ENCODE data around the gene ROGDI. TPM values are rescaled to one million over a fixed set of nuclear protein-coding genes. Genes with fewer than 3 reads are reported as not detected.

ROGDI gene
- polyA plus RNA-seq, 2 of the 4 experiments (the other 2 are of a cell fraction) = 7.2 to 15.1 TPM

DNA sequence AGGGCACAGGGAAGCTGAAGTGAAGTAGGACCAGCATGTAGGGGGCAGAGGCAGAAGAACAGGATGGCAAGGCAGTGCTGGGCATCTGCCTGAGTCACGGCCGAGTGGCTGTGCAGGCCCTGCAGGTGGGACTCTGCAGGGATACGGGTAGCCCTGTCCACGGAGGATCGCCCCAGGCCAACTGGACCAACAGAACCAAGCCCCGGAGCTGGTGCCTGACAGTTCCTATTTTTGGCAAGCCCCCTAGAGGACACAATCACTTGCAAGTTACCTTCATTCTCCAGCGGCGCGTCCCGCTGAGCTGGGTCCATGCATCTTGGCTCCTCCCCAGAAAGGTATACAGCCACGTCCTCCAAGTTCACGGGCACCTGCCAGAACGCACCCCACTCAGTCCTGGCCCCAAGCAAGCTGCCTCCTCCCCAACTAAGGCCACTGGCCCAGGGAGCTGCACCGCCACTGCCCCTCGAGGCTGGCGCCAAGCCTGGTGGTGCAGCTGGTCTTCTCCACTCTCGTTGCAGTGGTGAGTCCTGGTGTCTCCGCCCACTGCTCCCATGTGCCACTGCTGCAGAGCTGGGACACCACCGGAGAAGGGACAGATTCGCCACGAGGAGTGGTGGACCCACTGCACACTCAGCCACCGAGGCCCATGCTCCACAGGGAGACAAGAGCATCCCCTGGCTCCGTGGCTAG is 42.1 kb downstream of the ROGDI start:
- Histone ChIP-seq H3K27ac (no peak overlapping the region), H3K4me2 (no peak overlapping the region), H3K4me1 (no peaks in the 10 kb centered on the region; the same call in 2 of the 3 replicates), H3K9me3 (no peaks in the 10 kb centered on the region; the same call in 2 of the 3 replicates), H3K4me3 (no peak overlapping the region)
- ATAC-seq (peak in 1 of 2 experiments; percentile 34; a peak in 1 of 6 replicates), DNase-seq (ENCODE audit: low read depth in 1 of 2, low spot score in 1 of 2) (no peak), FAIRE-seq (no peak)
- TF ChIP-seq PHF8 (IDR thresholded peaks at IDR 0.05; ENCODE audit: borderline replicate concordance, low read depth) = no peak
- TF ChIP-seq RFX5 (IDR thresholded peaks at IDR 0.05) = no peak
- no peak for TF ChIP-seq MYC (IDR thresholded peaks at IDR 0.05; ENCODE audit: borderline replicate concordance, low read length)
- TF ChIP-seq GATA3 (IDR thresholded peaks at IDR 0.05; ENCODE audit: borderline replicate concordance) = no peak
- no peak for TF ChIP-seq EP300 (IDR thresholded peaks at IDR 0.05)
- TF ChIP-seq, protein P1, sequence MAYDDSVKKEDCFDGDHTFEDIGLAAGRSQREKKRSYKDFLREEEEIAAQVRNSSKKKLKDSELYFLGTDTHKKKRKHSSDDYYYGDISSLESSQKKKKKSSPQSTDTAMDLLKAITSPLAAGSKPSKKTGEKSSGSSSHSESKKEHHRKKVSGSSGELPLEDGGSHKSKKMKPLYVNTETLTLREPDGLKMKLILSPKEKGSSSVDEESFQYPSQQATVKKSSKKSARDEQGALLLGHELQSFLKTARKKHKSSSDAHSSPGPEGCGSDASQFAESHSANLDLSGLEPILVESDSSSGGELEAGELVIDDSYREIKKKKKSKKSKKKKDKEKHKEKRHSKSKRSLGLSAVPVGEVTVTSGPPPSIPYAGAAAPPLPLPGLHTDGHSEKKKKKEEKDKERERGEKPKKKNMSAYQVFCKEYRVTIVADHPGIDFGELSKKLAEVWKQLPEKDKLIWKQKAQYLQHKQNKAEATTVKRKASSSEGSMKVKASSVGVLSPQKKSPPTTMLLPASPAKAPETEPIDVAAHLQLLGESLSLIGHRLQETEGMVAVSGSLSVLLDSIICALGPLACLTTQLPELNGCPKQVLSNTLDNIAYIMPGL (CRISPR knock-in tag; IDR thresholded peaks at IDR 0.05; ENCODE audit: borderline replicate concordance) = no peak
- TF ChIP-seq TP53 (CRISPR knock-in tag; IDR thresholded peaks at IDR 0.05) = no peak
- TF ChIP-seq HOXB5 (CRISPR knock-in tag; IDR thresholded peaks at IDR 0.05) = no peak
- no peak for TF ChIP-seq JUNB (IDR thresholded peaks at IDR 0.05)
- no peak for TF ChIP-seq JUN (IDR thresholded peaks at IDR 0.05)
- TF ChIP-seq, protein P2, sequence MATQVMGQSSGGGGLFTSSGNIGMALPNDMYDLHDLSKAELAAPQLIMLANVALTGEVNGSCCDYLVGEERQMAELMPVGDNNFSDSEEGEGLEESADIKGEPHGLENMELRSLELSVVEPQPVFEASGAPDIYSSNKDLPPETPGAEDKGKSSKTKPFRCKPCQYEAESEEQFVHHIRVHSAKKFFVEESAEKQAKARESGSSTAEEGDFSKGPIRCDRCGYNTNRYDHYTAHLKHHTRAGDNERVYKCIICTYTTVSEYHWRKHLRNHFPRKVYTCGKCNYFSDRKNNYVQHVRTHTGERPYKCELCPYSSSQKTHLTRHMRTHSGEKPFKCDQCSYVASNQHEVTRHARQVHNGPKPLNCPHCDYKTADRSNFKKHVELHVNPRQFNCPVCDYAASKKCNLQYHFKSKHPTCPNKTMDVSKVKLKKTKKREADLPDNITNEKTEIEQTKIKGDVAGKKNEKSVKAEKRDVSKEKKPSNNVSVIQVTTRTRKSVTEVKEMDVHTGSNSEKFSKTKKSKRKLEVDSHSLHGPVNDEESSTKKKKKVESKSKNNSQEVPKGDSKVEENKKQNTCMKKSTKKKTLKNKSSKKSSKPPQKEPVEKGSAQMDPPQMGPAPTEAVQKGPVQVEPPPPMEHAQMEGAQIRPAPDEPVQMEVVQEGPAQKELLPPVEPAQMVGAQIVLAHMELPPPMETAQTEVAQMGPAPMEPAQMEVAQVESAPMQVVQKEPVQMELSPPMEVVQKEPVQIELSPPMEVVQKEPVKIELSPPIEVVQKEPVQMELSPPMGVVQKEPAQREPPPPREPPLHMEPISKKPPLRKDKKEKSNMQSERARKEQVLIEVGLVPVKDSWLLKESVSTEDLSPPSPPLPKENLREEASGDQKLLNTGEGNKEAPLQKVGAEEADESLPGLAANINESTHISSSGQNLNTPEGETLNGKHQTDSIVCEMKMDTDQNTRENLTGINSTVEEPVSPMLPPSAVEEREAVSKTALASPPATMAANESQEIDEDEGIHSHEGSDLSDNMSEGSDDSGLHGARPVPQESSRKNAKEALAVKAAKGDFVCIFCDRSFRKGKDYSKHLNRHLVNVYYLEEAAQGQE (IDR thresholded peaks at IDR 0.05) = no peak
- no peak for TF ChIP-seq NPAS2 (CRISPR knock-in tag; IDR thresholded peaks at IDR 0.05; ENCODE audit: borderline replicate concordance)
- no peak for TF ChIP-seq CEBPB (IDR thresholded peaks at IDR 0.05)
- TF ChIP-seq SMC3 (IDR thresholded peaks at IDR 0.05) = no peak
- TF ChIP-seq KDM5A (IDR thresholded peaks at IDR 0.05) = no peak
- WGBS (ENCODE audit: missing lambda C conversion rate) = 92% methylated on average over 20 of the region's 23 CpGs
- ChIA-PET POLR2A (interaction anchor here (1.4 kb wide), 1 partner anchor 8 kb away, joined by 3 read pairs; no protein-coding TSS in a partner anchor), CTCF (interaction anchor here (0.6 to 2.0 kb wide), 3 partner anchors 9 to 30 kb away, joined by 3 to 8 read pairs (median 5); partner anchors contain the start of genes ANKS3 and DNAAF8)

DNA sequence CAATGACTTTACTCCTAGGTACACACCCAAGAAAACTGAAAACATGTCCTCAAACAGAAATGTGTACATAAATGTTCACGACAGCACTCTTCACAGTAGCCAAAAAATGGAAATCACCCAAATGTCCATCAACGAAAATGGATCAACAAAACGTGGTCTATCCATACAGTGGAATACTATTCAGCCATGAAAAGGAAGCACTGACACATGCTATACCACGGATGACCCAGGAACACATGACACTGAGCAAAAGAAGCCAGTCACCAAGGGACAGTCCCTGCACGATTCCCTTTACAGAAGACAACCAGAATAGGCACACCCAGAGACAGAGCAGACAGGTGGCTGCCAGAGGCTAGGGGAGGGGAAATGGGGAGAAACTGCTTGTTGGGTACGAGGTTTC is 46.7 kb downstream of the ROGDI start:
- WGBS (ENCODE audit: missing lambda C conversion rate) = 89% methylated on average over 6 of the region's 6 CpGs

More for the DNA sequence above, 46.7 kb downstream of the ROGDI start:
- H3K27ac ChIP-seq = no peak overlapping the region
- FAIRE-seq (no peak), DNase-seq (ENCODE audit: low read depth in 1 of 2, low spot score in 1 of 2) (no peak), ATAC-seq (no peak)
- TF ChIP-seq TP53 (CRISPR knock-in tag; IDR thresholded peaks at IDR 0.05) (no peak), CHD4 (IDR thresholded peaks at IDR 0.05; ENCODE audit: borderline replicate concordance) (0 out of 2 replicates have a peak, but pooled peaks have one; percentile 61), POLR2A (IDR thresholded peaks at IDR 0.05; ENCODE audit: low read length) (no peak), HDAC2 (IDR thresholded peaks at IDR 0.05) (peak; percentile 63; the same call in 1 of the 2 replicates), JUN (IDR thresholded peaks at IDR 0.05) (no peak), KDM1A (IDR thresholded peaks at IDR 0.05; ENCODE audit: low read depth) (0 out of 2 replicates have a peak, but pooled peaks have one; percentile 57), HEYL (CRISPR knock-in tag; IDR thresholded peaks at IDR 0.05) (no peak)
- TF ChIP-seq, protein P3, sequence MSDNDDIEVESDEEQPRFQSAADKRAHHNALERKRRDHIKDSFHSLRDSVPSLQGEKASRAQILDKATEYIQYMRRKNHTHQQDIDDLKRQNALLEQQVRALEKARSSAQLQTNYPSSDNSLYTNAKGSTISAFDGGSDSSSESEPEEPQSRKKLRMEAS (IDR thresholded peaks at IDR 0.05) = no peak
- TF ChIP-seq, protein P4, sequence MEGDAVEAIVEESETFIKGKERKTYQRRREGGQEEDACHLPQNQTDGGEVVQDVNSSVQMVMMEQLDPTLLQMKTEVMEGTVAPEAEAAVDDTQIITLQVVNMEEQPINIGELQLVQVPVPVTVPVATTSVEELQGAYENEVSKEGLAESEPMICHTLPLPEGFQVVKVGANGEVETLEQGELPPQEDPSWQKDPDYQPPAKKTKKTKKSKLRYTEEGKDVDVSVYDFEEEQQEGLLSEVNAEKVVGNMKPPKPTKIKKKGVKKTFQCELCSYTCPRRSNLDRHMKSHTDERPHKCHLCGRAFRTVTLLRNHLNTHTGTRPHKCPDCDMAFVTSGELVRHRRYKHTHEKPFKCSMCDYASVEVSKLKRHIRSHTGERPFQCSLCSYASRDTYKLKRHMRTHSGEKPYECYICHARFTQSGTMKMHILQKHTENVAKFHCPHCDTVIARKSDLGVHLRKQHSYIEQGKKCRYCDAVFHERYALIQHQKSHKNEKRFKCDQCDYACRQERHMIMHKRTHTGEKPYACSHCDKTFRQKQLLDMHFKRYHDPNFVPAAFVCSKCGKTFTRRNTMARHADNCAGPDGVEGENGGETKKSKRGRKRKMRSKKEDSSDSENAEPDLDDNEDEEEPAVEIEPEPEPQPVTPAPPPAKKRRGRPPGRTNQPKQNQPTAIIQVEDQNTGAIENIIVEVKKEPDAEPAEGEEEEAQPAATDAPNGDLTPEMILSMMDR (IDR thresholded peaks at IDR 0.05) = no peak
- no peaks in the 10 kb centered on the region for H3K4me1 ChIP-seq
- CTCF ChIA-PET = interaction anchor here (1.0 kb wide), 1 partner anchor 8 kb away, joined by 3 read pairs; no protein-coding TSS in a partner anchor
- peaks cover 2% of the 10 kb centered on the region; the same call in 1 of the 3 replicates for H3K9me3 ChIP-seq
- H3K4me3 ChIP-seq = no peak overlapping the region
- POLR2A ChIA-PET = no interaction called here
- H3K4me2 ChIP-seq = no peak overlapping the region

Measured in A549 (cell line).